NCI-H187 (cell line): ENCODE results near the gene FGF19.

Experiments
- DNase-seq, 2 experiments: peaks; one replicate each; lab custom pipeline; 2025; lab: John Stamatoyannopoulos, UW

Gene FGF19

GRCh38 chr11:69703768-69704507, at the start of gene FGF19:
TSS of gene FGF19 (minus strand) at chr11:69704022. CDS start at chr11:69703876, 146 bp downstream.
- no peak for DNase-seq

GRCh38 chr11:69752890-69753289, 49.1 kb upstream of the FGF19 start:
- DNase-seq = no peak

GRCh38 chr11:69750875-69751597, 47.2 kb upstream of the FGF19 start:
- no peak for DNase-seq

GRCh38 chr11:69750108-69750850, 46.5 kb upstream of the FGF19 start:
- DNase-seq = no peak

GRCh38 chr11:69748637-69749036, 44.8 kb upstream of the FGF19 start:
- DNase-seq = no peak

- no peak for DNase-seq
These were observed 43.2 kb upstream of the FGF19 start for GRCh38 chr11:69746752-69747742.

GRCh38 chr11:69746140-69746539, 42.3 kb upstream of the FGF19 start:
- no peak for DNase-seq

GRCh38 chr11:69745201-69745600, 41.4 kb upstream of the FGF19 start:
- DNase-seq = no peak

- DNase-seq = no peak
These were observed 40.6 kb upstream of the FGF19 start for GRCh38 chr11:69744435-69744834.

- no peak for DNase-seq
These were observed 31.0 kb upstream of the FGF19 start for GRCh38 chr11:69734841-69735240.

- no peak for DNase-seq
These were observed 30.5 kb upstream of the FGF19 start for GRCh38 chr11:69734367-69734766.

- no peak for DNase-seq
These were observed 29.1 kb upstream of the FGF19 start for GRCh38 chr11:69732910-69733309.

- no peak for DNase-seq
These were observed 27.3 kb upstream of the FGF19 start for GRCh38 chr11:69731110-69731509.

GRCh38 chr11:69730500-69730899, 26.7 kb upstream of the FGF19 start:
- DNase-seq = no peak

- no peak for DNase-seq
These were observed 25.4 kb upstream of the FGF19 start for GRCh38 chr11:69729252-69729651.

- DNase-seq = no peak
These were observed 23.4 kb upstream of the FGF19 start for GRCh38 chr11:69727266-69727665.

- DNase-seq = no peak
These were observed 22.7 kb upstream of the FGF19 start for GRCh38 chr11:69726481-69726880.

GRCh38 chr11:69726019-69726418, 22.2 kb upstream of the FGF19 start:
- DNase-seq = no peak

- DNase-seq = no peak
These were observed 17.9 kb upstream of the FGF19 start for GRCh38 chr11:69721745-69722144.

- no peak for DNase-seq
These were observed 17.3 kb upstream of the FGF19 start for GRCh38 chr11:69721106-69721505.

GRCh38 chr11:69718912-69719311, 15.1 kb upstream of the FGF19 start:
- DNase-seq = no peak

- DNase-seq = peak; percentile 23 to 41
These were observed 14.3 kb upstream of the FGF19 start for GRCh38 chr11:69718147-69718546.
